H1 (cell line): ENCODE results near the gene GAD2. TPM values are rescaled to one million over a fixed set of nuclear protein-coding genes. Genes with fewer than 3 reads are reported as not detected.

Source experiments
- CTCF ChIA-PET: fragments of 300-600 bp; sonication (Branson Sonifier 250); formaldehyde crosslinking; loops from one replicate; lab custom pipeline; 2021; ENCODE audit not compliant: partially characterized antibody; lab: Charles Lee
- POLR2A ChIA-PET: fragments of 300-600 bp; sonication (Branson Sonifier 250); formaldehyde crosslinking; loops from one replicate; lab custom pipeline; 2021; ENCODE audit warnings: inconsistent platforms; ENCODE audit not compliant: partially characterized antibody; lab: Charles Lee
- DNase-seq, 2 experiments: peaks; one replicate each; pipeline versions ENCODE4 v3.0.0 to v3.0.0-alpha.2; 2010 to 2022; ENCODE audit warnings: low spot score in 2 of 2, low read depth in 1 of 2, mixed read lengths in 1 of 2
- FAIRE-seq: peaks from 2 replicates; lab custom pipeline; 2011; peaks lifted over from hg19 to GRCh38; lab: Jason Lieb, UNC
- H2AFZ ChIP-seq: 2 replicates; pipeline ENCODE4 v1.8.1; 2012; ENCODE audit warnings: low read length, inconsistent platforms
- H2AK5ac ChIP-seq: 2 replicates; pipeline ENCODE4 v1.6.1; 2013; ENCODE audit warnings: low read depth, low read length
- H2BK120ac ChIP-seq: replicated peaks from 2 replicates; pipeline ENCODE3; 2013; ENCODE audit warnings: low read depth, low read length, inconsistent platforms
- H2BK12ac ChIP-seq: 2 replicates; pipeline ENCODE4 v1.6.1; 2013; ENCODE audit warnings: low read depth, low read length
- H2BK15ac ChIP-seq: 2 replicates; pipeline ENCODE4 v1.6.1; 2013; ENCODE audit warnings: low read length
- H2BK20ac ChIP-seq: 2 replicates; pipeline ENCODE4 v1.6.1; 2013; ENCODE audit warnings: low read length
- H2BK5ac ChIP-seq: 2 replicates; pipeline ENCODE4 v1.6.1; 2013; ENCODE audit warnings: low read depth, low read length
- H3K14ac ChIP-seq: 2 replicates; pipeline ENCODE4 v1.6.1; 2013; ENCODE audit warnings: inconsistent platforms; ENCODE audit not compliant: insufficient read length
- H3K18ac ChIP-seq: 2 replicates; pipeline ENCODE4 v1.6.1; 2013; ENCODE audit warnings: low read length; ENCODE audit errors: extremely low read depth
- H3K23ac ChIP-seq: 2 replicates; pipeline ENCODE4 v1.6.1; 2013; ENCODE audit warnings: inconsistent platforms; ENCODE audit not compliant: insufficient read length
- H3K23me2 ChIP-seq: 2 replicates; pipeline ENCODE4 v1.6.1; 2013; ENCODE audit warnings: low read depth, low read length
- H3K27ac ChIP-seq: 2 replicates; pipeline ENCODE4 v1.6.1; 2011; ENCODE audit warnings: low read depth, low read length, inconsistent platforms
- H3K27me3 ChIP-seq, 4 experiments: replicated peaks in 1 of 4; 1 replicate in 1 of 4; 2 replicates in 3 of 4; pipeline versions ENCODE4 v1.6.1 to v1.8.1; 2011 to 2013; ENCODE audit warnings: low read length in 3 of 4, mild to moderate bottlenecking in 3 of 4, inconsistent platforms in 2 of 4, mixed read lengths in 2 of 4, moderate library complexity in 1 of 4; ENCODE audit not compliant: control insufficient read depth in 3 of 4, insufficient read depth in 3 of 4; ENCODE audit errors: extremely low read depth in 1 of 4
- H3K36me3 ChIP-seq, 4 experiments: 2 replicates each; pipeline versions ENCODE4 v1.6.1 to v1.8.1; 2011 to 2013; ENCODE audit warnings: mild to moderate bottlenecking in 4 of 4, low read length in 3 of 4, moderate library complexity in 2 of 4, control low read depth in 1 of 4, inconsistent platforms in 1 of 4; ENCODE audit not compliant: insufficient read depth in 4 of 4, control insufficient read depth in 2 of 4
- H3K4ac ChIP-seq: replicated peaks from 2 replicates; pipeline ENCODE3; 2013; ENCODE audit warnings: low read length, low read depth, mixed read lengths, inconsistent platforms; ENCODE audit not compliant: insufficient read length
- H3K4me1 ChIP-seq, 4 experiments: replicated peaks in 1 of 4; 1 replicate in 1 of 4; 2 replicates in 3 of 4; pipeline versions ENCODE4 v1.6.1 to v1.8.1; 2011 to 2013; ENCODE audit warnings: low read length in 3 of 4, inconsistent platforms in 2 of 4, mixed read lengths in 1 of 4; ENCODE audit not compliant: insufficient read depth in 4 of 4, control insufficient read depth in 3 of 4
- H3K4me2 ChIP-seq, 2 experiments: 2 replicates each; pipeline versions ENCODE4 v1.6.1 to v1.8.1; 2011 to 2013; ENCODE audit warnings: low read depth in 2 of 2, low read length in 2 of 2, control low read depth in 1 of 2, inconsistent platforms in 1 of 2, mild to moderate bottlenecking in 1 of 2; ENCODE audit not compliant: insufficient read depth in 1 of 2
- H3K4me3 ChIP-seq, 4 experiments: fragments of 200-600, 300-600 bp in 1 of 4; sonication (generic), shearing (Covaris generic), sonication (Bioruptor Twin) in 1 of 4; 2 replicates each; pipeline versions ENCODE4 v1.5.1 to v1.8.1; 2011 to 2016; ENCODE audit warnings: low read length in 4 of 4, low read depth in 3 of 4, control low read depth in 2 of 4, inconsistent platforms in 2 of 4, mild to moderate bottlenecking in 2 of 4, mixed read lengths in 1 of 4, moderate library complexity in 1 of 4; ENCODE audit not compliant: insufficient read depth in 2 of 4; ENCODE audit errors: extremely low read depth in 1 of 4
- H3K56ac ChIP-seq: replicated peaks from 2 replicates; pipeline ENCODE3; 2013; ENCODE audit warnings: low read depth, mild to moderate bottlenecking, mixed read lengths, low read length, inconsistent platforms; ENCODE audit not compliant: insufficient read length
- H3K79me1 ChIP-seq: 2 replicates; pipeline ENCODE4 v1.6.1; 2013; ENCODE audit warnings: low read depth, low read length, control low read depth
- H3K79me2 ChIP-seq, 2 experiments: 2 replicates each; pipeline versions ENCODE4 v1.6.1 to v1.8.1; 2012 to 2013; ENCODE audit warnings: low read length in 2 of 2, mild to moderate bottlenecking in 2 of 2, inconsistent platforms in 1 of 2; ENCODE audit not compliant: insufficient read depth in 2 of 2, control insufficient read depth in 1 of 2
- H3K9ac ChIP-seq, 4 experiments: replicated peaks in 1 of 4; 1 replicate in 1 of 4; 2 replicates in 3 of 4; pipeline versions ENCODE4 v1.6.1 to v1.8.1; 2011 to 2013; ENCODE audit warnings: low read depth in 3 of 4, low read length in 3 of 4, control low read depth in 2 of 4, mild to moderate bottlenecking in 2 of 4, moderate library complexity in 2 of 4, inconsistent platforms in 1 of 4; ENCODE audit errors: extremely low read depth in 1 of 4
- H3K9me3 ChIP-seq, 2 experiments: 2 replicates each; pipeline versions ENCODE4 v1.6.1 to v1.8.1; 2012 to 2013; ENCODE audit warnings: mild to moderate bottlenecking in 2 of 2, moderate library complexity in 2 of 2, control low read depth in 1 of 2, inconsistent platforms in 1 of 2, low read depth in 1 of 2, low read length in 1 of 2, mixed read lengths in 1 of 2; ENCODE audit not compliant: insufficient read depth in 2 of 2
- H4K20me1 ChIP-seq, 2 experiments: replicated peaks in 1 of 2; 2 replicates each; pipeline versions ENCODE3 to v1.8.1; 2011 to 2013; ENCODE audit warnings: inconsistent platforms in 2 of 2, low read length in 2 of 2, mild to moderate bottlenecking in 1 of 2; ENCODE audit not compliant: insufficient read depth in 2 of 2, control insufficient read depth in 1 of 2
- H4K5ac ChIP-seq: 2 replicates; pipeline ENCODE4 v1.6.1; 2013; ENCODE audit warnings: low read length, low read depth, mixed read lengths, inconsistent platforms; ENCODE audit not compliant: insufficient read length
- H4K8ac ChIP-seq: 2 replicates; pipeline ENCODE4 v1.8.0; 2013; ENCODE audit warnings: mild to moderate bottlenecking, moderate library complexity, low read length, inconsistent platforms; ENCODE audit not compliant: insufficient read depth; ENCODE audit errors: extremely low read depth
- H4K91ac ChIP-seq: replicated peaks from 2 replicates; pipeline ENCODE3; 2013; ENCODE audit warnings: low read length, mixed read lengths, inconsistent platforms; ENCODE audit not compliant: insufficient read length
- CTBP2 ChIP-seq: IDR thresholded peaks from 2 replicates; pipeline ENCODE4 v1.7.0; 2011; ENCODE audit warnings: borderline replicate concordance, mild to moderate bottlenecking, moderate library complexity, mixed read lengths, low read length; ENCODE audit not compliant: insufficient read depth, insufficient read length
- HDAC2 ChIP-seq, 2 experiments: fragments of 300-600 bp in 1 of 2; sonication (generic) in 1 of 2; IDR thresholded peaks; 2 replicates each; pipeline ENCODE4 v1.6.1; 2011 to 2012; ENCODE audit warnings: low read depth in 2 of 2, low read length in 2 of 2, mild to moderate bottlenecking in 2 of 2, moderate library complexity in 2 of 2, borderline replicate concordance in 1 of 2, inconsistent platforms in 1 of 2
- KDM1A ChIP-seq: fragments of 200-600, 300-600 bp; sonication (generic); IDR thresholded peaks from 2 replicates; pipeline ENCODE4 v1.7.1; 2016; ENCODE audit warnings: mild to moderate bottlenecking, low read length, borderline replicate concordance
- SAP30 ChIP-seq: fragments of 300-600 bp; sonication (generic); IDR thresholded peaks from 2 replicates; pipeline ENCODE4 v1.7.1; 2012; ENCODE audit warnings: low read length, moderate library complexity, mild to moderate bottlenecking, inconsistent platforms; ENCODE audit not compliant: insufficient read depth, insufficient replicate concordance
- SIX5 ChIP-seq: IDR thresholded peaks from 2 replicates; pipeline ENCODE4 v1.6.1; 2011; ENCODE audit warnings: mild to moderate bottlenecking, low read depth, low read length
- polyA plus RNA-seq, 7 experiments: library from polyadenylated mRNA; depleted of rRNA in 3 of 7; stranded (reverse) in 5 of 7; unstranded in 2 of 7; fragments of >200 nt in 5 of 7; fragments of 200-250 nt in 2 of 7; gene quantifications; 1 replicate in 5 of 7; 2 replicates in 1 of 7; 4 replicates in 1 of 7; pipeline versions ENCODE4 v1.2.1 to v1.2.3, GENCODE V29; 2011 to 2013; ENCODE audit warnings: missing spikeins in 2 of 7, mixed read lengths in 2 of 7
- total RNA-seq: library from RNA; stranded (reverse); fragmentation: NEBNext Ultra II Directional; extraction: Animal tissue kit (Norgen Biotek cat#: 25700); gene quantifications from 2 replicates; pipeline ENCODE4 v1.2.1, GENCODE V29; 2021
- TF ChIP-seq, protein P1 (sequence below), 3 experiments: IDR thresholded peaks; 1 replicate in 2 of 3; 2 replicates in 1 of 3; pipeline versions ENCODE4 v1.5.1 to v1.6.1; 2011; ENCODE audit warnings: low read length in 3 of 3, mild to moderate bottlenecking in 3 of 3, inconsistent platforms in 2 of 3, low read depth in 1 of 3, moderate library complexity in 1 of 3; ENCODE audit not compliant: insufficient read depth in 1 of 3; ENCODE audit errors: control extremely low read depth in 1 of 3

GAD2 gene
- total and polyA plus RNA-seq, 2 of the 8 experiments (the other 6 are each of a cell fraction or from before 2014, with no cell fraction given): 0.30 to 0.47 TPM

- POLR2A ChIA-PET: no interaction called here
Measured at GRCh38 chr10:26341701-26342100, 125.1 kb downstream of the GAD2 start.

More at GRCh38 chr10:26341701-26342100, 125.1 kb downstream of the GAD2 start:
- no peak overlapping the region for H3K18ac ChIP-seq
- H2BK15ac ChIP-seq: no peak overlapping the region
- no peak overlapping the region for H3K4ac ChIP-seq
- H4K20me1 ChIP-seq: no peaks in the 10 kb centered on the region
- H3K4me3 ChIP-seq: no peak overlapping the region
- H3K4me2 ChIP-seq: no peak overlapping the region
- no peak overlapping the region for H3K27ac ChIP-seq
- H4K8ac ChIP-seq: no peak overlapping the region
- no peak overlapping the region for H2BK20ac ChIP-seq
- TF ChIP-seq, protein P1, sequence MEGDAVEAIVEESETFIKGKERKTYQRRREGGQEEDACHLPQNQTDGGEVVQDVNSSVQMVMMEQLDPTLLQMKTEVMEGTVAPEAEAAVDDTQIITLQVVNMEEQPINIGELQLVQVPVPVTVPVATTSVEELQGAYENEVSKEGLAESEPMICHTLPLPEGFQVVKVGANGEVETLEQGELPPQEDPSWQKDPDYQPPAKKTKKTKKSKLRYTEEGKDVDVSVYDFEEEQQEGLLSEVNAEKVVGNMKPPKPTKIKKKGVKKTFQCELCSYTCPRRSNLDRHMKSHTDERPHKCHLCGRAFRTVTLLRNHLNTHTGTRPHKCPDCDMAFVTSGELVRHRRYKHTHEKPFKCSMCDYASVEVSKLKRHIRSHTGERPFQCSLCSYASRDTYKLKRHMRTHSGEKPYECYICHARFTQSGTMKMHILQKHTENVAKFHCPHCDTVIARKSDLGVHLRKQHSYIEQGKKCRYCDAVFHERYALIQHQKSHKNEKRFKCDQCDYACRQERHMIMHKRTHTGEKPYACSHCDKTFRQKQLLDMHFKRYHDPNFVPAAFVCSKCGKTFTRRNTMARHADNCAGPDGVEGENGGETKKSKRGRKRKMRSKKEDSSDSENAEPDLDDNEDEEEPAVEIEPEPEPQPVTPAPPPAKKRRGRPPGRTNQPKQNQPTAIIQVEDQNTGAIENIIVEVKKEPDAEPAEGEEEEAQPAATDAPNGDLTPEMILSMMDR (IDR thresholded peaks at IDR 0.05; ENCODE audit: control extremely low read depth in 1 of 3, insufficient read depth in 1 of 3, low read depth in 1 of 3, low read length in 3 of 3): no peak
- TF ChIP-seq SIX5 (no peak), SAP30 (no peak), CTBP2 (no peak), KDM1A (no peak), HDAC2 (IDR thresholded peaks at IDR 0.05; ENCODE audit: borderline replicate concordance in 1 of 2, low read depth in 2 of 2, low read length in 2 of 2) (no peak)
- H4K5ac ChIP-seq: no peak overlapping the region
- H3K14ac ChIP-seq: no peak overlapping the region
- H2BK5ac ChIP-seq: no peak overlapping the region
- H3K23ac ChIP-seq: no peak overlapping the region
- no peak overlapping the region for H4K91ac ChIP-seq
- H3K36me3 ChIP-seq: no peaks in the 10 kb centered on the region
- no peak overlapping the region for H3K9ac ChIP-seq
- H3K79me2 ChIP-seq: no peaks in the 10 kb centered on the region
- DNase-seq (no peak), FAIRE-seq (no peak)
- H3K79me1 ChIP-seq: no peaks in the 10 kb centered on the region
- H2BK12ac ChIP-seq: no peak overlapping the region
- no peaks in the 10 kb centered on the region for H3K9me3 ChIP-seq
- peaks cover 3% of the 10 kb centered on the region; the same call in 1 of the 2 replicates for H3K23me2 ChIP-seq
- H2AFZ ChIP-seq: no peak overlapping the region
- CTCF ChIA-PET: interaction anchor here (0.7 kb wide), 1 partner anchor 1513 kb away, joined by 4 read pairs; no protein-coding TSS in a partner anchor
- H3K27me3 ChIP-seq: no peaks in the 10 kb centered on the region
- H3K4me1 ChIP-seq: no peaks in the 10 kb centered on the region
- no peak overlapping the region for H3K56ac ChIP-seq
- no peak overlapping the region for H2BK120ac ChIP-seq
- peak overlapping the region; percentile 24; the same call in 1 of the 2 replicates for H2AK5ac ChIP-seq
